ENCODE results near the gene GPX3.
A peak's percentile ranks its signal among the peaks of the same experiment; 100 is the strongest.

The GPX3 gene

GRCh38 chr5:151020304-151021110, at the start of gene GPX3:
Gene GPX3, plus strand, starts transcription at chr5:151020591. Its CDS starts 64 bp downstream, at chr5:151020655.
- DNase-seq: peak; percentile 51

- DNase-seq: no peak
Observed at GRCh38 chr5:150978590-150978989, 41.8 kb upstream of the GPX3 start.

- DNase-seq: no peak
Observed at GRCh38 chr5:150987746-150988145, 32.6 kb upstream of the GPX3 start.

- no peak for DNase-seq
Observed at GRCh38 chr5:150989695-150990094, 30.7 kb upstream of the GPX3 start.

- no peak for DNase-seq
Observed at GRCh38 chr5:150992705-150993104, 27.7 kb upstream of the GPX3 start.

GRCh38 chr5:150993422-150993821, 27.0 kb upstream of the GPX3 start:
- DNase-seq: no peak

- DNase-seq: no peak
Observed at GRCh38 chr5:150993826-150994412, 26.5 kb upstream of the GPX3 start.

GRCh38 chr5:150999704-151000442, 20.5 kb upstream of the GPX3 start:
- DNase-seq: no peak

GRCh38 chr5:151001436-151001835, 19.0 kb upstream of the GPX3 start:
- no peak for DNase-seq

- no peak for DNase-seq
Observed at GRCh38 chr5:151002250-151002649, 18.1 kb upstream of the GPX3 start.

- DNase-seq: no peak
Observed at GRCh38 chr5:151002681-151003502, 17.5 kb upstream of the GPX3 start.

- no peak for DNase-seq
Observed at GRCh38 chr5:151003503-151003860, 16.9 kb upstream of the GPX3 start.

GRCh38 chr5:151004499-151004898, 15.9 kb upstream of the GPX3 start:
- DNase-seq: no peak

- no peak for DNase-seq
Observed at GRCh38 chr5:151005187-151005949, 15.0 kb upstream of the GPX3 start.

- no peak for DNase-seq
Observed at GRCh38 chr5:151005950-151006576, 14.3 kb upstream of the GPX3 start.

GRCh38 chr5:151006704-151007334, 13.6 kb upstream of the GPX3 start:
- DNase-seq: no peak

GRCh38 chr5:151007430-151008209, 12.8 kb upstream of the GPX3 start:
- DNase-seq: no peak

- no peak for DNase-seq
Observed at GRCh38 chr5:151008210-151008491, 12.2 kb upstream of the GPX3 start.

- no peak for DNase-seq
Observed at GRCh38 chr5:151008906-151009305, 11.5 kb upstream of the GPX3 start.

- DNase-seq: no peak
Observed at GRCh38 chr5:151012862-151013261, 7.5 kb upstream of the GPX3 start.

All from NCI-H1105 treated with DMSO at 0.1 percent for 48 hours (cell line).